ENCODE data around the gene CNOT6.
"Not testable (repeated sequence)": the region's sequence is repeated elsewhere in the genome, so short reads cannot be mapped to it uniquely, and the experiment has no call there.

DNA sequence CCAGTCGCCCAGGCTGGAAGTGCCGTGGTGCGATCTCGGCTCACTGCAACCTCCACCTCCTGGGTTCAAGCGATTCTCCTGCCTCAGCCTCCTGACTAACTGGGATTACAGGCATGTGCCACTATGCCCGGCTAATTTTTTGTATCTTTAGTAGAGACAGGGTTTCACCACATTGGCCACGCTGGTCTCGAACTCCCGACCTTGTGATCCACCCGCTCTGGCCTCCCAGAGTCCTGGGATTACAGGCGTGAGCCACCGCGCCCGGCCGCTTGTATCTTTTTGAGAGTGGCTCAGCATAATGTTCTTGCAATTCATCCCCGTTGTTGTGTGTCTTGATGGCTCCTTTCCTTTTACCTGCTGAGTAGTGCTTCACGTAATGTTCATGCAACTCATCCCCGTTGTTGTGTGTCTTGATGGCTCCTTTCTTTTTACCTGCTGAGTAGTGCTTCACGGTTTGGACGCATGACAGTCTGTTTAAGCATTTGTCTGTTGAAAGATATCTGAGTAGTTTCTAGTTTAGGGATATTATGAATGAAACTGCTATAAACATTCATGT is 18.1 kb upstream of the CNOT6 start:
- TF ChIP-seq, protein P1, sequence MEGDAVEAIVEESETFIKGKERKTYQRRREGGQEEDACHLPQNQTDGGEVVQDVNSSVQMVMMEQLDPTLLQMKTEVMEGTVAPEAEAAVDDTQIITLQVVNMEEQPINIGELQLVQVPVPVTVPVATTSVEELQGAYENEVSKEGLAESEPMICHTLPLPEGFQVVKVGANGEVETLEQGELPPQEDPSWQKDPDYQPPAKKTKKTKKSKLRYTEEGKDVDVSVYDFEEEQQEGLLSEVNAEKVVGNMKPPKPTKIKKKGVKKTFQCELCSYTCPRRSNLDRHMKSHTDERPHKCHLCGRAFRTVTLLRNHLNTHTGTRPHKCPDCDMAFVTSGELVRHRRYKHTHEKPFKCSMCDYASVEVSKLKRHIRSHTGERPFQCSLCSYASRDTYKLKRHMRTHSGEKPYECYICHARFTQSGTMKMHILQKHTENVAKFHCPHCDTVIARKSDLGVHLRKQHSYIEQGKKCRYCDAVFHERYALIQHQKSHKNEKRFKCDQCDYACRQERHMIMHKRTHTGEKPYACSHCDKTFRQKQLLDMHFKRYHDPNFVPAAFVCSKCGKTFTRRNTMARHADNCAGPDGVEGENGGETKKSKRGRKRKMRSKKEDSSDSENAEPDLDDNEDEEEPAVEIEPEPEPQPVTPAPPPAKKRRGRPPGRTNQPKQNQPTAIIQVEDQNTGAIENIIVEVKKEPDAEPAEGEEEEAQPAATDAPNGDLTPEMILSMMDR (IDR thresholded peaks at IDR 0.05 in 4 of 5, conservative IDR thresholded peaks at IDR 0.05 in 1 of 5) = not testable (repeated sequence)
- TF ChIP-seq POLR2A (IDR thresholded peaks at IDR 0.05) = not testable (repeated sequence)
